Ishikawa (cell line): Measurements from ENCODE around the gene PTDSS2.

Experiments used
- EP300 ChIP-seq: IDR thresholded peaks from 2 replicates; pipeline ENCODE4 v1.6.1; 2012; ENCODE audit warnings: borderline replicate concordance
- FOXM1 ChIP-seq: IDR thresholded peaks from 2 replicates; pipeline ENCODE4 v1.6.1; 2012; ENCODE audit warnings: low read depth, borderline replicate concordance
- RAD21 ChIP-seq: IDR thresholded peaks from 2 replicates; pipeline ENCODE4 v1.6.1; 2012; ENCODE audit warnings: low read depth
- TAF1 ChIP-seq: IDR thresholded peaks from 2 replicates; pipeline ENCODE4 v1.6.1; 2012; ENCODE audit warnings: low read depth, mild to moderate bottlenecking
- YY1 ChIP-seq: IDR thresholded peaks from 2 replicates; pipeline ENCODE4 v1.6.1; 2012; ENCODE audit warnings: low read depth
- ZBTB7A ChIP-seq: IDR thresholded peaks from 2 replicates; pipeline ENCODE4 v1.6.1; 2012; ENCODE audit warnings: low read depth
- TF ChIP-seq, protein P1 (sequence below): IDR thresholded peaks from 2 replicates; pipeline ENCODE4 v1.6.1; 2012; ENCODE audit warnings: low read depth, mild to moderate bottlenecking
- TF ChIP-seq, protein P2 (sequence below): IDR thresholded peaks from 2 replicates; pipeline ENCODE4 v1.6.1; 2012

- TF ChIP-seq TAF1: no peak
- no peak for TF ChIP-seq FOXM1
- TF ChIP-seq EP300: no peak
- TF ChIP-seq, protein P1, sequence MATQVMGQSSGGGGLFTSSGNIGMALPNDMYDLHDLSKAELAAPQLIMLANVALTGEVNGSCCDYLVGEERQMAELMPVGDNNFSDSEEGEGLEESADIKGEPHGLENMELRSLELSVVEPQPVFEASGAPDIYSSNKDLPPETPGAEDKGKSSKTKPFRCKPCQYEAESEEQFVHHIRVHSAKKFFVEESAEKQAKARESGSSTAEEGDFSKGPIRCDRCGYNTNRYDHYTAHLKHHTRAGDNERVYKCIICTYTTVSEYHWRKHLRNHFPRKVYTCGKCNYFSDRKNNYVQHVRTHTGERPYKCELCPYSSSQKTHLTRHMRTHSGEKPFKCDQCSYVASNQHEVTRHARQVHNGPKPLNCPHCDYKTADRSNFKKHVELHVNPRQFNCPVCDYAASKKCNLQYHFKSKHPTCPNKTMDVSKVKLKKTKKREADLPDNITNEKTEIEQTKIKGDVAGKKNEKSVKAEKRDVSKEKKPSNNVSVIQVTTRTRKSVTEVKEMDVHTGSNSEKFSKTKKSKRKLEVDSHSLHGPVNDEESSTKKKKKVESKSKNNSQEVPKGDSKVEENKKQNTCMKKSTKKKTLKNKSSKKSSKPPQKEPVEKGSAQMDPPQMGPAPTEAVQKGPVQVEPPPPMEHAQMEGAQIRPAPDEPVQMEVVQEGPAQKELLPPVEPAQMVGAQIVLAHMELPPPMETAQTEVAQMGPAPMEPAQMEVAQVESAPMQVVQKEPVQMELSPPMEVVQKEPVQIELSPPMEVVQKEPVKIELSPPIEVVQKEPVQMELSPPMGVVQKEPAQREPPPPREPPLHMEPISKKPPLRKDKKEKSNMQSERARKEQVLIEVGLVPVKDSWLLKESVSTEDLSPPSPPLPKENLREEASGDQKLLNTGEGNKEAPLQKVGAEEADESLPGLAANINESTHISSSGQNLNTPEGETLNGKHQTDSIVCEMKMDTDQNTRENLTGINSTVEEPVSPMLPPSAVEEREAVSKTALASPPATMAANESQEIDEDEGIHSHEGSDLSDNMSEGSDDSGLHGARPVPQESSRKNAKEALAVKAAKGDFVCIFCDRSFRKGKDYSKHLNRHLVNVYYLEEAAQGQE: no peak
- no peak for TF ChIP-seq RAD21
- TF ChIP-seq, protein P2, sequence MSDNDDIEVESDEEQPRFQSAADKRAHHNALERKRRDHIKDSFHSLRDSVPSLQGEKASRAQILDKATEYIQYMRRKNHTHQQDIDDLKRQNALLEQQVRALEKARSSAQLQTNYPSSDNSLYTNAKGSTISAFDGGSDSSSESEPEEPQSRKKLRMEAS: no peak
- no peak for TF ChIP-seq ZBTB7A
- TF ChIP-seq YY1: no peak
These were observed 70.5 kb downstream of the PTDSS2 start for GRCh38 chr11:520428-521176.
